T-helper 2 cell treated with Interferon-gamma antibody and Interleukin-4, amounts not matched to agents 5 μg/mL and 100 μg/mL, for 36 hours (primary cell): ENCODE measurements around the gene SRP54.
"Not testable (repeated sequence)": the region's sequence is repeated elsewhere in the genome, so short reads cannot be mapped to it uniquely, and the experiment has no call there.

ENCODE experiments used
- DNase-seq: peaks from one replicate; pipeline ENCODE4 v3.0.0; 2021; ENCODE audit warnings: low spot score
- H3K27ac Mint-ChIP-seq: one replicate; pipeline ENCODE4 v1.8.0; 2021; ENCODE audit warnings: mild to moderate bottlenecking, mixed read lengths
- H3K27me3 Mint-ChIP-seq: one replicate; pipeline ENCODE4 v1.8.0; 2021; ENCODE audit warnings: low read depth, mixed read lengths
- H3K36me3 Mint-ChIP-seq: one replicate; pipeline ENCODE4 v1.8.0; 2021; ENCODE audit warnings: low read depth, mixed read lengths
- H3K4me1 Mint-ChIP-seq: one replicate; pipeline ENCODE4 v1.8.0; 2021; ENCODE audit warnings: low read depth, mixed read lengths
- H3K4me3 Mint-ChIP-seq: one replicate; pipeline ENCODE4 v1.8.0; 2022; ENCODE audit warnings: mild to moderate bottlenecking, moderate library complexity, mixed read lengths
- H3K9me3 Mint-ChIP-seq: one replicate; pipeline ENCODE4 v1.8.0; 2021; ENCODE audit warnings: mixed read lengths

The SRP54 gene

DNA sequence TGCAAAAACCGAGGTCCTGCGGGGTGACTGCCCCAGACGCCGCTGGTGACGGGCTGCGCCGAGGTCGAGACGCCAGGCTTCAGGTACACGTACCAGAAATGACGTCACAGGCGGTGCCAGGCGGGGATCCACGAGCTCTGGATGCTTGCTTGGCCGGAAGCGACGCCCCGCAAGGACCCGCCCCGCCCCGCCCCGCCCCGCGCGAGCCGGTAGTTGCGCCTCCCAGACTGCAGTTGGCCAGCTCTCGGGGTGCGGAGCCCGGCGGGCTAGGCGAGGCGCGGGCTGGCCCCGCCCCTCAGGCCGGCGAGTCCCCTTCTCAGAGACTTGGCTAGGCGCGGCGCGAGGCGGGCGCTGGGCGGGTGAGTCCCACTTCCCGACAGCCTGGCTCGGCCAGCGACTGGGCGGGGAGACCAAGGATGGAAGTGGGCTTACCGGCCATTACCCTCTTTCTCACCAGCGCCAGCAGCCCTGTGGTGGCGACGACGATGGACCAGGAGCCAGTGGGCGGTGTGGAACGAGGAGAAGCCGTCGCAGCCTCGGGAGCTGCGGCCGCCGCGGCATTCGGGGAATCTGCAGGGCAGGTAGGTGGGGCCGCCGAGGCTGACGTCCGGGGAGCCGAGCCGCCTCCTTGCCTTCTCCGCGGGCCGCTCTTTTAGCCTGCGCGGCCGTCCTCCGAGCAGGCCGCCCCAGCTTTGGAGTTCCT, 63.4 kb downstream of the SRP54 start, which contains the start of gene FAM177A1:
Gene FAM177A1, plus strand, starts transcription at position 225 of the 703 bp plus-strand sequence. Its CDS starts 192 bp downstream, at position 417.
- Mint-ChIP-seq H3K4me1 (peaks cover 22% of the 10 kb centered on the region), H3K27ac (peak within 1 kb of the TSS; percentile 98), H3K27me3 (no peaks in the 10 kb centered on the region), H3K4me3 (peak within 1 kb of the TSS; percentile 91), H3K36me3 (peaks cover 12% of the 10 kb centered on the region), H3K9me3 (no peaks in the 10 kb centered on the region)
- peak; percentile 97 for DNase-seq

DNA sequence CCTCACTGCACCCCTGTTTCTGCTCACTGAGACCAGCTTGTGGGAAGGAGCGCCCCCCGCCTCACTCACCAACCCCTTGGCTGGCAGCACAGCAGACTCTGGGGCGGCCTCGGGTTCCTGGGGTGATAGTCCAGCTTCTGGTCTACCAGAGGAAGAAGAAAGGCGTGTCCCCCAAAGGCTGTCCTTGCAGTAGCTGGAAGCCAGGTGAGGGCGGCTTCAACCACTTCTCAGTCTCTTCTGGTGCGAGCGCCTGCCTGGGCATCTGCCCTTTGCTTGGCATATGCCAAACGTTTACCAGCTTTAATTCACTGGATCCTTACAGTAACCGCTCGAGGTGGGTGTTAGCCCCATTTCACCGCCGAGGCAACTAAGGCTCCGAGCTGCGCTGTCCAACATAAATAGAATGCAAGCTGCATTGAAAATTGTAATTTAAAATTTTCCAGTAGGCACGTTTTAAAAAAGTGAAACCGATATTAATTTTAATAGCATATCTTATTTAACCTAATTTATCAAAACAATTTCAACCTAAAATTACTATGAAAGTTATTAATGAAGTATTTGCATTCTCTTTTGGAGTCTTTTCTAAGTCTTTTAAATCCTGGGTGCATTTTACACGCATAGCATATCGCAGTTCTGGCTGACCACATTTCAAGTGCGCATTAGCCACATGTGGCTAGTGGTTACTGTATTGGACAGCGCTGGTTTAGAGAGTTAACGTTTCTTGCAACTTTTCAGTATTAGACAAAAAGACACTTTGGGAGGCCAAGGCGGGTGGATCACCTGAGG, 64.2 kb downstream of the SRP54 start:
- H3K4me3 Mint-ChIP-seq, result peak overlapping the region; percentile 91
- H3K9me3 Mint-ChIP-seq, result no peaks in the 10 kb centered on the region
- DNase-seq, result no peak
- peak overlapping the region; percentile 98 for H3K27ac Mint-ChIP-seq
- H3K4me1 Mint-ChIP-seq, result peaks cover 22% of the 10 kb centered on the region
- peaks cover 12% of the 10 kb centered on the region for H3K36me3 Mint-ChIP-seq
- no peaks in the 10 kb centered on the region for H3K27me3 Mint-ChIP-seq

DNA sequence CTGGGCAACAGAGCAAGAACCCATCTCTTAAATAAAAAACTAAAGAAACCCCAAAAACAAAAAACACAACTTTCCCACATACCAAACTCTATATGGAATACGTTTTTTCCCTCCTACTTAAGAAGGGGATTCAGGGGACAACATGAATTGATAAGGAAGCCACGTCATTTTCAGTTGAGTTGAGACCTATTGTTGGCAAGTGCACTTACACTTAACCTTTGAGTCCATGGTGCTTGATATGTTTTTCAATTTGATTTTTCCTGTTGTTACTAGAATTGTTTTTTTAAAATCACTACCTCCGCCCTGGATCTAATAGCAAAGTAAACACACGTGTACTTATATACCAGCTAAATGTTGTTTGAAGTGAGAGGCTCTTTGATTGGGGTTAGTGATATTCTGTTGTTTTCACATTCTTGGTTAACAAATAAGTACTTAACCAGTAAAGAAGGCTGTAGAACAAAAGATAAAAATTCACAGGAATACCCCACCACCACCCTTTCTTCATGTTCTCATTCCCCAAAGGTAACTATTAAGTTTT, 65.3 kb downstream of the SRP54 start:
- H3K27ac Mint-ChIP-seq, result peak overlapping the region; percentile 18
- DNase-seq, result no peak
- peaks cover 14% of the 10 kb centered on the region for H3K36me3 Mint-ChIP-seq
- peak overlapping the region; percentile 91 for H3K4me3 Mint-ChIP-seq
- H3K4me1 Mint-ChIP-seq, result peaks cover 22% of the 10 kb centered on the region
- no peaks in the 10 kb centered on the region for H3K27me3 Mint-ChIP-seq
- no peaks in the 10 kb centered on the region for H3K9me3 Mint-ChIP-seq

DNA sequence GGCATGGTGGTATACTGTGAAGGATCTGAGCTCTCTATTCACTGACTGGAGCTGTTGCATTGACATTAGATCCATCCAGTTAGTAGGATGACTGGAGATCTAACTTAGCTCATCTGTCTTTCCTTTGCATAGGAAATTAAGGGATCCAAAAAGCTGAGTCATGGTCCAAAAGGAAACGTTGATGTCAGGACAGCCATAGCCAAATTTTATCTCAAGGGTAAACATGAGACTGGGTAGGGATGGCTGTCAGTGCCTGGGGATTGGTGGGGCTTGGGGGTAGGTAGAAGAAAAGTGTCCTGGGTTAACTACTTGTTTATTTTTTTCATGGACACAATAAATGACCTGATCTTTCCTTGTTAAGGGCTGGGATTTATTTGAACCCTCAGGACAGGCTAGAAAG, 67.9 kb downstream of the SRP54 start:
- Mint-ChIP-seq H3K27ac (no peak overlapping the region), H3K27me3 (no peaks in the 10 kb centered on the region), H3K4me3 (no peak overlapping the region), H3K9me3 (no peaks in the 10 kb centered on the region), H3K36me3 (peaks cover 16% of the 10 kb centered on the region), H3K4me1 (peaks cover 14% of the 10 kb centered on the region)
- DNase-seq, result no peak

DNA sequence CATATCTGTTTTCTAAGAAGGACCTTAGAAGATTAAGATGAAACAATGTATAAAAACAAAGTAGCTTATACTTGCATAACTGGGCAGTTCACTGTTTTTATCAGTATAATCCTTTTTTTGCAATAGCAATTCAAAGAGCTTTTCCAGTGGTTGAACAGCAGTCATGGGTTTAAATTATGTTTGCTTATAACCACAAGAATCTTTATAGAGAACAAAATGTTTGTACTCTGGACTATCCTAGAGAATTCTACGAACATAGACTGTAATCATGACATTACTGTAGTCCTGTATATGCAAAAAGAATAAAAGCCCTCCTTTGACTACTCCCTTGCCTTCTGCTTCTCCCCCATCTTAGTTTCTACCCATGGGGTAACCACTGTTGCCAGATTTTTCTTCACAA, 69.0 kb downstream of the SRP54 start:
- H3K4me3 Mint-ChIP-seq, result no peak overlapping the region
- peaks cover 15% of the 10 kb centered on the region for H3K4me1 Mint-ChIP-seq
- peaks cover 21% of the 10 kb centered on the region for H3K36me3 Mint-ChIP-seq
- no peaks in the 10 kb centered on the region for H3K9me3 Mint-ChIP-seq
- H3K27ac Mint-ChIP-seq, result no peak overlapping the region
- DNase-seq, result no peak
- H3K27me3 Mint-ChIP-seq, result no peaks in the 10 kb centered on the region

DNA sequence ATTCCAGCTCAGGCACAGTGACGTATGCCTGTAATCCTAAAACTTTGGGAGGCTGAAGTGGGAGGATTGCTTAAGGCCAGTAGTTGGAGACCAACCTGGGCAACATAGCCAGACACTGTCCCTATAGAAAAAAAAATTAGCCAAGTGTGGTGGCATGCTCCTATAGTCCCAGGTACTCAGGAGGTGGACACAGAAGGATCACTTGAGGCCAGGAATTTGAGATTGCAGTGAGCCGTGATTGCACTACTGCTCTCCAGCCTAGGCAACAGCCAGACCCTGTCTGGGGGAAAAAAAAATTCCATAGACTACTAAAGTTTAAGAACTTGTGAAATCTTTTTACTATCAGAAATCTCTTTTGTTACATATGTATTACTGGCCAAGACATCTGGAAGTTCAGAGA, 69.8 kb downstream of the SRP54 start:
- H3K4me1 Mint-ChIP-seq, result peaks cover 15% of the 10 kb centered on the region
- no peaks in the 10 kb centered on the region for H3K27me3 Mint-ChIP-seq
- H3K4me3 Mint-ChIP-seq, result no peak overlapping the region
- no peak for DNase-seq
- no peak overlapping the region for H3K27ac Mint-ChIP-seq
- peaks cover 24% of the 10 kb centered on the region for H3K36me3 Mint-ChIP-seq
- no peaks in the 10 kb centered on the region for H3K9me3 Mint-ChIP-seq

DNA sequence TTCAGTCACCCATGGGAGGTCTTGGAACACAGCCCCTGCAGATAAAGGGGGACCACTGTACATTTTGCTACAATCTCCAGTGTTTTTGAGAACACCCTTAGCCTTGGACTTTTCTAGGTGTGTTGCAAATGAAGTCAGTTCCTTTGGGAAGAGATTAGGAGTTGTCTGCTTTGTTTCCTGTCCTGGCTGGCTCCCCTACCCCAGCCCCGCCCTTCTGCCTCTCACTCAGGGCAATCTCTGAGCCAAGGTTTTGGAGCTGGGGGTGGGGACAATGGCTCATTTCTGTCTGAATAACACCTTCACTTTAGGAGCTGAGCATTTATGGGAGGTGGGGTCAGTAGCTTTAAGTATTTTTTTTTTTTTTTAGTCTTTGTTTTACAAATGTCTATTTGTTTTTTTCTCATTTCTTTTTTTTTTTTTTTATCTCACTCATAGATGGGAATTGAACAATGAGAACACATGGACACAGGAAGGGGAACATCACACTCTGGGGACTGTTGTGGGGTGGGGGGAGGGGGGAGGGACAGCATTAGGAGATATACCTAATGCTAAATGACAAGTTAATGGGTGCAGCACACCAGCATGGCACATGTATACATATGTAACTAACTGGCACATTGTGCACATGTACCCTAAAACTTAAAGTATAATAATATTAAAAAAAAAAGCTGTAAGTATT, 78.5 kb downstream of the SRP54 start:
- H3K27ac Mint-ChIP-seq, result peak overlapping the region; percentile 26
- H3K9me3 Mint-ChIP-seq, H3K27me3 Mint-ChIP-seq, H3K4me3 Mint-ChIP-seq, DNase-seq: not testable (repeated sequence)
- peaks cover 29% of the 10 kb centered on the region for H3K36me3 Mint-ChIP-seq
- H3K4me1 Mint-ChIP-seq, result peaks cover 11% of the 10 kb centered on the region

DNA sequence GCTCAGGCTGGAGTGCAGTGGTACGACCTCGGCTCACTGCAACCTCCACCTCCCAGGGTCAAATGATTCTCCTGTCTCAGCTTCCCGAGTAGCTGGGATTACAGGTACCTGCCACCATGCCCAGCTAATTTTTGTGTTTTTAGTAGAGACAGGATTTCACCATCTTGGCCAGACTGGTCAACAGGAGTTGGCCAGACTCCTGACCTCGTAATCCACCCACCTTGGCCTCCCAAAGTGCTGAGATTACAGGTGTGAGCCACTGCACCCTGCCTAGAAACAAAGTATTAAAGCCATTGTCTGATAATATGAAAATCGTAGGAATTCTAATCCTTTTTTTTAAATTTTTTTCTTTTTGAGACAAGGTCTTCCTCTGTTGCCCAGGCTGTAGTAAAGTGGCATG, 82.9 kb downstream of the SRP54 start:
- H3K4me3 Mint-ChIP-seq, H3K27ac Mint-ChIP-seq, H3K4me1 Mint-ChIP-seq, H3K27me3 Mint-ChIP-seq, DNase-seq, H3K9me3 Mint-ChIP-seq: not testable (repeated sequence)
- peaks cover 30% of the 10 kb centered on the region for H3K36me3 Mint-ChIP-seq

DNA sequence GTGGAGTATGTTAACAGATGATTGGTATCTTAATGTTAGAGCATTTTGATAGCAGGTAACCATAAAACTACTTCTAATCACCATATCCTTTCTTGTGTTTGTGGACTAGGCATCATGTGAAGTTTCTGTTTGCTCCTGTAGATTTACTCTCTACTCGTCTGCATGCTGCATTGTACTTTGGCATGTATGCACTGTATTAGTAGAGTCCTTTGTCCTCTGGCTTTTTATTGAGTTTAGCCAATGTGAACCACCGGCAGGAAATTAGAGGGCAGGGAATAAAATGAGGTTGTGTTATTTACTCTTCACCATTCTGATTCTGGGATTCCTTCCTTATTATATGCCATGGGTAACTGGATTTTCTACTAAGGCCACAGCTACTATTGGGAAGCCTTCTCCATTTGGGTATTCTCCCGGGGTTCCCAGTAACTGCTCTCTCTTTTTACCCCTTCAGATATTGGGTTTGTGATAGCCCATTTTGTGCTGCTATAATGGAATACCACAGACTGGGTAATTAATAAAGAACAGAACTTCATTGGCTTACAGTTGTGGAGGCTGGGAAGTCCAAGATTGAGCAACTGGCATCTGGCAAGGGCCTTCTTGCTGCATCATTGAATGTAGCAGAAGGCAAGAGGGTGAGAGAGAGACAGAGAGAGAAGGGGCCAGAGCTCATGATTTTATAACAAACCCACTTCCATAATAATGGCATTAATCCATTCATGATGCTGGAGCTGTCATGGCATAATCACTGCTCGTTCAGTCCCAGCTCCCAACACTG, 85.6 kb downstream of the SRP54 start:
- DNase-seq, result no peak
- Mint-ChIP-seq H3K4me1 (no peaks in the 10 kb centered on the region), H3K36me3 (peaks cover 28% of the 10 kb centered on the region), H3K9me3 (no peaks in the 10 kb centered on the region), H3K27me3 (no peaks in the 10 kb centered on the region), H3K27ac (no peak overlapping the region), H3K4me3 (no peak overlapping the region)

DNA sequence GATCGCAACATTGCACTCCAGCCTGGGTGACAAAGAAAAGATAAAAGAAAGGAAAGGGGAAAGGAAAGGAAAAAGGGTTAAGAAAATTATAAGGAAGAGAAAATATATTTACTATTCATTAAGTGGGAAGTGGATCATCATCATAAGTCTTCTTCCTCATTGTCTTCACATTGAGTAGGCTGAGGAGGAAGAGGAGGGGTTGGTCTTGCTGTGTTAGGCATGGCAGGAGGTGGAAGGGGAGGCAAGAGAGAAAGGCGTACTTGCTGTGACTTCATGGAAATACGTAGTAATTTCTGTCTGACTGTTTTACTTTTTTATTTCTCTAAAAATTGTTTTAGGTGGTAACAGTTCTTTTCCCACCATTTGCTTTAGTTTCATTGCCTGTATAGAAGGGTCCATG, 89.4 kb downstream of the SRP54 start:
- Mint-ChIP-seq H3K36me3 (peaks cover 29% of the 10 kb centered on the region), H3K27me3 (no peaks in the 10 kb centered on the region), H3K9me3 (no peaks in the 10 kb centered on the region), H3K4me3 (no peak overlapping the region), H3K4me1 (no peaks in the 10 kb centered on the region), H3K27ac (no peak overlapping the region)
- no peak for DNase-seq

DNA sequence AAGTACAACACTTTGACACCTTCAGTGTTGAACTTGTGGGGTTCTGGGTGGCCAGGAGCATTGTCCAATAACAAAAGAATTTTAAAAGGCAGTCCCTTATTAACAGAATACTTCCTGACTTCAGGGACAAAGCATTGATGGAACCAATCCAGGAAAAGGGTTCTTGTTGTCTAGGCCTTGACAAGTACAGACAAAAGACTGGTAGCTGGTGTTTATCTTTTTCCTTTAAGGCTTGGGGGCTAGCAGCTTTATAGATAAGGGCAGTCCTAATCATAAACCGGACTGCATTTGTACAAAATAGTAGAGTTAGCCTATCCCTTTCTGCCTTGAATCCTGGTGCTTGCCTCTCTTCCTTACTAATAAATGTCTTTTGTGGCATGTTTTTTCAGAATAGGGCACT, 90.7 kb downstream of the SRP54 start:
- H3K27me3 Mint-ChIP-seq, result no peaks in the 10 kb centered on the region
- no peaks in the 10 kb centered on the region for H3K4me1 Mint-ChIP-seq
- H3K36me3 Mint-ChIP-seq, result peaks cover 19% of the 10 kb centered on the region
- no peak overlapping the region for H3K4me3 Mint-ChIP-seq
- DNase-seq, result no peak
- no peaks in the 10 kb centered on the region for H3K9me3 Mint-ChIP-seq
- no peak overlapping the region for H3K27ac Mint-ChIP-seq

DNA sequence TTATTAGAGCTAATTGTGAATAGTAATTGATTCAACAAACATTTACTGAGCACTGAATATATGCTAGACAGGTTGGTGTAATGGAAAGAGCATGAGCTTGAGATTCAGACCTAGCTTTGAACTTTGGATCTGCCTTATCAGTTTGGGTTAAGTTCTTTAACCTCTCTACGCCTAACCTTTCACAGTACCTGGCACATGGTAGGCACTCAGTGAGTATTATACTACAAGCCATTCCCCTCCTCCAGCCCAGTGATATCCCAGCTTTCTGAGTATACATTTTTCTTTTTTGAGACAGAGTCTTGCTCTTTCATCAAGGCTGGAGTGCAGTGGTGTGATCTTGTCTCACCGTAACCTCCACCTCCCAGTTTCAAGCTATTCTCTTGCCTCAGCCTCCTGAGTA, 95.3 kb downstream of the SRP54 start:
- no peak overlapping the region for H3K4me3 Mint-ChIP-seq
- peaks cover 17% of the 10 kb centered on the region for H3K36me3 Mint-ChIP-seq
- H3K4me1 Mint-ChIP-seq, result no peaks in the 10 kb centered on the region
- no peak overlapping the region for H3K27ac Mint-ChIP-seq
- DNase-seq, result no peak
- no peaks in the 10 kb centered on the region for H3K27me3 Mint-ChIP-seq
- H3K9me3 Mint-ChIP-seq, result no peaks in the 10 kb centered on the region
